HG03159 (cell line): ENCODE measurements around the gene KEAP1.
"Not testable (repeated sequence)": the region's sequence is repeated elsewhere in the genome, so short reads cannot be mapped to it uniquely, and the experiment has no call there.

ENCODE experiments used
- ATAC-seq: cut with Tn5 transposase; IDR thresholded peaks from one replicate; pipeline ENCODE4 v1.9.1; 2021; ENCODE audit warnings: mild to moderate bottlenecking, moderate library complexity; ENCODE audit not compliant: unreplicated experiment

Gene KEAP1

DNA sequence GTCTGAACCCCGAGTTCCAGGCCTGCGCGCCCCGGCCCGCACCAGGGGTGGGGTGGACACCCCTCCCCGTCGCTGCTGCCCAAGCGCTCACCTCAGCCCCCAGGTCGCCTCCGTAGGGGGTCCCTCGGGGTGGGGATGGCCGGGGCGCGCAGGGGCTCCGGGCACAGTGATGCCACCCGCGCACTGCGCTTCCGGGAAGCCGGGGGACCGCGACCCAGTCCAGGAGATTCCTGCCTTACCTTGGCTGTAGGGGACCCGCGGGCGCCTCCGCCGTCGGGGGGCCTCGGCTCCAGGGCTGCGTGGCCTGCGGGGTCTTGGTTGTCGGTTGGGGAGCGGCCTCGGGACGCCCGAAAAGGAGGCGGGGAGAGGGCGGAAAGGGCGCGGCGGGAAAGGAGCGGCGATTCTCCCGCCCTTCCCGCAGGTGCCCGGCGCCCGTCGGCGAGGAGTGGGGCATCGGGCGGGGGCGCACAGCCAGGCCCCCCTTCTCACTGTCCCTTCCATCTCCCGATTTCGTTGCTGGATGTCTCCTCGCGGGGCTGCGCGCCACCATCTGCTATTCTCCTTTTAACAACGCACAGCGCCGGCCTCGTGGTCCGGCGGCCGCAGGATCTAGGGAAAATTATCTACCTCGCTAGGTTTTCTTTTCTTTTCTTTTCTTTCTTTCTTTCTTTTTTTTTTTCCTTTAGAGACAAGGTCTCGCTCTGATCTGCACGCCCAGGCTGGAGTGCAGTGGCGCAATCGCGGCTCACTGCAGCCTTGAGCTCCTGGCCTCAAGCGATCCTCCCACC lies at the start of gene KEAP1:
Gene KEAP1, minus strand, starts transcription at position 355 of the 788 bp plus-strand sequence. CDS start 3,323 bp downstream, outside the sequence.
- no peak for ATAC-seq

DNA sequence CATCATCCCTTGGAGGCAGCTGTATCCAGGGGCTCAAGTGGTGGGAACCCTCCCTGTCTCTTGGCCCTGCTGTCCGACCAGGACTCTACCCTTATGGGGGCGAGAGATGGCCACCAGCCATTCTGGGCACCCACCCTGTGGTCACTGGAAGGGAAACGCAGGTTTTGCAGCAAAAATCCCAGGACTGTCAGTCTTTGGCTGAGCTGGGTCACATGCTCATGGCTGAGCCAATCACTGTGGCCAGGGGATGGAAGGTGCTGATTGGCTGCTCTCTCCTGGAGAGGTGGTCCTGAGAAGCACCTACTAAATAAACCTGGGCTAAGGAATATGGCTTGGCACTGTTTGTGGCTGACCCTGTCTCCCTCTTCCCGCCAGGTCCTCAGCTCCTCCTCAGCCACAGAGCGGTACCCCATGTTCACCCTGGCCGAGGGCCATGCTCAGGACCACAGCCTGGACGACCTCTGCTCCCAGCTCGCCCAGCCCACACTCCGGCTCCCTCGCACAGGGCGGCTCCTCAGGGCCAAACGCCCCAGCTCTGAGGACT lies 49.4 kb upstream of the KEAP1 start:
- no peak for ATAC-seq

DNA sequence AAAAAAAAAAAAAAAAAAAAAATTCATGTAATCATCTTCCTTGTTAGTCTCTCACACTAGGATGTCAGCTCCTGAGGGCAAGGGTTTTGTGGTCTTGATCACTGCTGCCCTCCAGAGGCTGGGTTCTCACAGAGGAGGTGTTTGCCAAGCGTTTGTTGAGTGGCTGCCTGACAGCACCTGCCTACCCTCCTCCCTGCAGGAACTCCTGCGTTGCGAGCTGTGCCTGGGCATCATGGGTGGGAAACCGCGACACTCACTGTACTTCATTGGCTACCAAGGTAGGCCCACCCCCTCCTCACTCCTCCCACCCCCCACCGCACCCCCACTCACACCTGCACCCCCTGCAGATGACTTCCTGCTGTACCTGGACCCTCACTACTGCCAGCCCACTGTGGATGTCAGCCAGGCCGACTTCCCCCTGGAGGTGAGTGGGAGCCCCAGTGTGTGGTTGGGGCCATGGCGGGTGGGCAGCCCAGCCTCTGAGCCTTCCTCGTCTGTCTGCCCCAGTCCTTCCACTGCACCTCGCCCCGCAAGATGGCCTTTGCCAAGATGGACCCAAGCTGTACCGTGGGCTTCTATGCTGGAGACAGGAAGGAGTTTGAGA lies 48.6 kb upstream of the KEAP1 start:
- no peak for ATAC-seq

DNA sequence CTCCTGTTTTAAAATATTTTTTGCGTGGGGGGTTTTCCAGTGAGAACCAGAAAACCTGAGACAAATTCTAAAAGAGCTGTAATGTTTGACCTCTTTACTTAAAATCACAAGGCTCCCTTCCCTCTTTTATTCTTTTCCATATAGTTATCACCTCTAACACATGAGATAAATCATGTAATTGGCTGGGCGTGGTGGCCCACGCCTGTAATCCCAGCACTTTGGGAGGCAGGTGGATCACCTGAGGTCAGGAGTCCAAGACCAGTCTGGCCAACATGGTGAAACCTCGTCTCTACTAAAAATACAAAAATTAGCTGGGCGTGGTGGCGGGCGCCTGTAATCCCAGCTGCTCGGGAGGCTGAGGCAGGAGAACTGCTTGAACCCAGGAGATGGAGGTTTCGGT lies 47.9 kb upstream of the KEAP1 start:
- not testable (repeated sequence) for ATAC-seq

DNA sequence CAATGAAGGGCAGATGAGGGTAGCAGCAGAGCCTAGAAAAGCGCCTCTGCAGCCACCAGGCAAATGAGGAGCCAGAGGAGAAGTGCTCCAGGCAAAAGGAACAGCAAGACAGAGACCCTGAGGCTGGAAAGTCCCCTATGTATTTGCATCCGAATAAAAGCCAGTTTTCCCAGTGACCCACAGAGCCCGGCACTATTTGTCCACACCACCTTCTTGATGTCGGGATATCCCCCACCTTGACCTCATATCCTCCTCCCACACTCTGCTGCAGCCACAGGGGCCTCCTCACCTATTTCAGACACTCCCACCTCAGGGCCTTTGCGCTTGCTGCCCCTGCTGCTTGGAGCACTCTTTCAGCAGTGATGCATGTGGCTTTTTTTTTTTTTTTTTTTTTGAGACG lies 47.2 kb upstream of the KEAP1 start:
- no peak for ATAC-seq

DNA sequence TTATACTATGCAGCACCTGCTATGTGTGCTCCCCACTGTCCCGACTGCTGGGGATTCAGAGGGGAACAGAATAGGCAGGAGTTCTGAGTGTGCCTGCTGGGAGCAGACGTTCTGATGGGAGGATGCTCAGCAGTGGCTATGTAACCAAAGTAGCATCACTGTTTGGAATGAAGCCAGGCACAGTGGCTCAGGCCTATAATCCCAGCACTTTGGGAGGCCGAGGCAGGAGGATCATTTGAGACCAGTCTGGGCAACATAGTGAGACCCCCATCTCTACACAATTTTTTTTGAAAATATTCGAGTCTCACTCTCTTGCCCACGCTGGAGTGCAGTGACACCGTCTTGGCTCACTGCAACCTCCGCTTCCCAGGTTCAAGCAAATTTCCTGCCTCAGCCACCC lies 46.6 kb upstream of the KEAP1 start:
- ATAC-seq, result no peak

DNA sequence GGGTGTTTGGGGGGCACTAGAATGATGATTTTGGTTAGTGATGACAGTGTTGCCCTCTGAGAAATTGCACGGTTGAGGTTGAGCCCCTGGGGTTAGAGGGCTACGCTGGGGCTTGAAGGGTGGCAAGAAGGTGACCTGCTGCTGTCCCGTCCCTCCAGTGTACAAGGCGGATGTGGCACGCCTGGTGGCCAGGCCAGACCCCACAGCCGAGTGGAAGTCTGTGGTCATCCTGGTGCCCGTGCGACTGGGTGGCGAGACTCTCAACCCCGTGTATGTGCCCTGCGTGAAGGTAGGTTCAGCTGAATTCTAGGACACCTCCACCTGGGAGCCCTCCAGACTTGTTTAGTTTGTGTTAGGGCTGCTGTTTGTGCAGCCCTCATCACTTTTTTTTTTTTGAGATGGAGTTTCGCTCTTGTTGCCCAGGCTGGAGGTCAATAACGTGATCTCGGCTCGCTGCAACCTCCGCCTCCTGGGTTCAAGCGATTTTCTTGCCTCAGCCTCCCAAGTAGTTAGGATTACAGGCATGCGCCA lies 45.7 kb upstream of the KEAP1 start:
- no peak for ATAC-seq

DNA sequence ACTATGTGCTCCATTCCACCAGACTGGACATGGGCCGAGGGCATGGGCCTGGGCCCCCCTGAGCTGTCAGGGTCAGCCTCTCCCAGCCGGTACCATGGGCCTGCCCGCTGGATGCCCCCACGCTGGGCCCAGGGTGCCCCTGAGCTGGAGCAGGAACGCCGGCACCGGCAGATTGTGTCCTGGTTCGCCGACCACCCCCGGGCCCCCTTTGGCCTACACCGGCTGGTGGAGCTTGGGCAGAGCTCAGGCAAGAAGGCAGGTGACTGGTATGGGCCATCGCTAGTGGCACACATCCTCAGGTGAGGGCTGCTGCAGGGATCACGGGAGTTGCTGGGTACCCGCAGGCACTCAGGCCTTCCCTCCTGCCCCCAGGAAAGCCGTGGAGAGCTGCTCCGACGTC lies 43.7 kb upstream of the KEAP1 start:
- ATAC-seq, result no peak

DNA sequence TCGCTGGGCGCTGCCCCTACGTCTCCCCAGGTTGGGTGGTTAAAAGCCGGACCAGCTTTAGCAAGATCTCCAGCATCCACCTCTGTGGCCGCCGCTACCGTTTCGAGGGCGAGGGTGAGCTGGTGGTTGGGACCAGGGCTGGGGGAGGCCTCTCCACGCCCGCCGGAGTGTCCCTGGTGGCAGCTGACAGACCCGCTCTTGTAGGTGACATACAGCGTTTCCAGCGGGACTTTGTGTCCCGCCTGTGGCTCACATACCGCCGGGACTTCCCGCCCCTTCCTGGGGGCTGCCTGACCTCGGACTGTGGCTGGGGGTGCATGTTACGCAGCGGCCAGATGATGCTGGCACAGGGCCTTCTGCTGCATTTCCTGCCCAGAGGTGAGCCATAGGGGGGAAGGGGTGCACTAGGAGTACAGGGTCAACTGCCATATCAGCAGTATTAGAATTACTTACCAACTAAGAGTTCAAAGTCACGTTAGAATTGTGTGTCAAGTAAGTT lies 41.6 kb upstream of the KEAP1 start:
- no peak for ATAC-seq

DNA sequence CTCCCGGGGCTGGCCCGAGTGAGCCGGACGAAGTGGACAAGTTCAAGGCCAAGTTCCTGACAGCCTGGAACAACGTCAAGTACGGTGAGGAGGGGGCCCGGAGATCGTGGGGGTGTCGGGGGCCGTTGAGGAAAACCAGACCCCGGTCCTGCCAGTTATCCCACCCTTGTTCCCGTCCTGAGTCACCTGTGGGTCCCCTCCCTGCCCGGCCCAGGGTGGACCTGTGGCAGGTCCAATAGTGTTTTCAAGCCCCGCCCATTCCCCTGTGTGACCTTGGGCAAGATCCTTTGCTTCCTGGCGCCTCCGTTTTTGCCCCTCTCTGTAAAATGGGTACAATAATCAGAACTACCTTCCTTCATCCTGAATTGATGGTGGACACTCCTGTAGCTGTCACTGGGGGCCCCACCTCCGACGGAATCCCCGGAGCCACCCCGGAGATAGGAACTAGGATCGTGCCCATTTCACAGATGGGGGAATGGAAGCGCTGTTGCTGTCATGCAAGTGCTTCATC lies 41.1 kb upstream of the KEAP1 start:
- ATAC-seq, result no peak

DNA sequence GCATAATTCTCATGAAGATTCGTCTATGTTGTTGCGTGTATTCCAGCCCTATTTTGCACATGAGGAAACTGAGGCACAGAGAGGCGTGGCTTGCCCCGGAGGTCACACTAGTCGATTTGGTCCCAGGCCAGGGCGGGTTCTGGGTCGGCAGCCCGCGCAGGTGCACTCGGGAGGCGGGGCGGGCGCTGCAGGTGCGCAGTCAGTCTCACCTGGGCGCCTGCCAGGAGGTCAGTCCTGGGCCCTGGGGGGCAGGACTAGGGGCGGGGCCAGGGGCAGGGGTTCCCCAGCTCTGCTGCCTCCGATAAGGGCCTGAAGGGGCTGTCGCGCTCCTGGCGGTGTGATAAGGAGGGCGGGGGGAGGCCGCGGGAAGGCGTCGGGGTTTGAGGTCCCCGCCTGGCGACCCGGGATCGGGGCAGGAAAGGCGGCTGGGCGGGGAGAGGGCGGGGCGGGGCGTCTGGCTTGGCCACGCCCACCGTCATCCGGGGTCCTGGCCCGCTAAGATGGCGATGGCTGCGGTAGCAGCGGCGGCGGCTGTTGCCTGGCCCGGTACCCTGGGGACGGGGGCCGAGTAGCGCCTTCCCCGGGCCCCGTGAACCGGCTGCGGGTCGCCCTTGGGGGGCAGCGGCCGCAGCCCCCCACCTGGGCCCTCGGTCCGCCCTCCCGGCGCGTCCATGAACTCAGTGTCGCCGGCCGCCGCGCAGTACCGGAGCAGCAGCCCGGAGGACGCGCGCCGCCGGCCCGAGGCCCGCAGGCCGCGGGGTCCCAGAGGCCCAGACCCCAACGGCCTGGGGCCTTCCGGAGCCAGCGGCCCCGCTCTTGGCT lies 40.5 kb upstream of the KEAP1 start, which contains the start of gene ATG4D:
Gene ATG4D, plus strand, starts transcription at position 485 of the 822 bp plus-strand sequence. Its CDS starts 187 bp downstream, at position 672.
- peak; percentile 65 for ATAC-seq

DNA sequence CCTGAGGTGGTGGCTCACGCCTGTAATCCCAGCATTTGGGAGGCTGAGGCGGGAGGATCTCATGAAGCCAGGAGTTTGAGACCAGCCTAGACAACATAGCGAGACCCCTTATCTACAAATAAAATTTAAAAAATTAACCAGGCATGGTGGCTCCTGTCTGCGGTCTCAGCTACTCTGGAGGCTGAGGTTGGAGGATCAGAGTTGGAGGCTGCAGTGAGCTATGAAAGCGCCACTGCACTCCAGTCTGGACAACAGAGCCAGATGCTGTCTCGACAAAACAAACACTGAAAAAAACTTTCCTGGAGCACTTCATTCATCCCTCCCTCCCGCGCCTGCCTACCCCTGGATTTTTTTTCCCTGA lies 39.9 kb upstream of the KEAP1 start:
- ATAC-seq, result no peak

DNA sequence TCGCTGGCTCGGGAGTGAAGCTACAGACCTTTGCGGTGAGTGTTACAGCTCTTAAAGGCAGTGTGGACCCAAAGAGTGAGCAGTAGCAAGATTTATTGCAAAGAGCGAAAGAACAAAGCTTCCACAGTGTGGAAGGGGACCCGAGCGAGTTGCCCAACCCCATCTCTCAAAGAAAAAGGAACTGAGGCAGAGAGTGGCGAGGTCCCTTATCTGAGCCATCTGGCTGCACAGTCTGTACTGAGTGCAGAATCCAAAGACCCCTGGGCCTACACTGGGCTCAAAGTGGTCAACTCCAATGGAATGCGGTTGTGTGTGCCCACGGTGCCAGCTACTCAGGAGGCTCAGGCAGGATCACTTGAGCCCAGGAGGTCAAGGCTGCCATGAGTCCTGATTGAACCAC lies 35.9 kb upstream of the KEAP1 start:
- not testable (repeated sequence) for ATAC-seq

DNA sequence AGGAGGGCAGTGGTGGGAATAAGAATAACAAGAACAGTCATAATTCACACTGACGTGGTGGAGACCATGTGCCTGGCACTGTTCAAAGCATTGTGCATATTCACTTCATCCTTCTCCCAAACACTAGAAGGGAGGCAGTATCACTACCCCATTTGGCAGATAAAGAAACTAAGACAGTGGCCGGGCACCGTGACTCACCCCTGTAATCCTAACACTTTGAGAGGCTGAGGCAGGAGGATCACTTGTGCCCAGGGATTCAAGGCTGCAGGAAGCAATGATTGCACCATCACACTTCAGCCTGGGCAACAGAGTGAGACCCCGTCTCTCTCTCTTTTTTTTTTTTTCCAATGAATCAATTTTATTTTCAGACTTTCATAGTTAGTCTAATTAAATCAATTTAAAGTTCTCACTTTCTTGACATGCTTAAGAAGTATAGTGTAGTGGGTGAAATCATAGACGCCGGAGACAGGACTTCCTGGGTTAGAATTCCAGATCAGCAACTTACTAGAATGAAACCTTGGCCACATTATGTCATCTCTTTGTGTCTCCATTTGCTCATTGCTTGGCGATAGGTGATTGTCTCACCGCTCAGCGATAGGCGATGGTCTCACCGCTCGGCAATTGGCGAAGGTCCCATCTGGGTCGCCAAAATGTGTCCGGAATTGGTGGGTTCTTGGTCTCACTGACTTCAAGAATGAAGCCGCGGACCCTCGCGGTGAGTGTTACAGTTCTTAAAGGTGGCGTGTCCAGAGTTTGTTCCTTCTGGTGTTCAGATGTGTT lies 35.2 kb upstream of the KEAP1 start:
- ATAC-seq, result no peak

DNA sequence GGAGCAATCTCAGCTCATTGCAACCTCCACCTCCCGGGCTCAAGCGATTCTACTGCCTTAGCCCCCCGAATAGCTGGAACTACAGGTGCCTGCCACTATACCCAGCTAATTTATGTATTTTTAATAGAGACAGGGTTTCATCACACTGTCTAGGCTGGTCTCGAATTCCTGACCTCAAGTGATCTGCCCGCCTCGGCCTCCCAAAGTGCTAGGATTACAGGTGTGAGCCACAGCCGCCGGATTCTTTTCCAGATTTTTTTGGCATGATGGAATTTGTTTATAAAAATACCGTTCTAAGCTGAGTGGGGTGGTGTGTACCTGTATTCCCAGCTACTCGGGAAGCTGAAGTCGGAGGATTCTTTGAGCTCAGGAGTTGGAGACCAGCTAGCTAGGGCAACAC lies 34.5 kb upstream of the KEAP1 start:
- no peak for ATAC-seq

DNA sequence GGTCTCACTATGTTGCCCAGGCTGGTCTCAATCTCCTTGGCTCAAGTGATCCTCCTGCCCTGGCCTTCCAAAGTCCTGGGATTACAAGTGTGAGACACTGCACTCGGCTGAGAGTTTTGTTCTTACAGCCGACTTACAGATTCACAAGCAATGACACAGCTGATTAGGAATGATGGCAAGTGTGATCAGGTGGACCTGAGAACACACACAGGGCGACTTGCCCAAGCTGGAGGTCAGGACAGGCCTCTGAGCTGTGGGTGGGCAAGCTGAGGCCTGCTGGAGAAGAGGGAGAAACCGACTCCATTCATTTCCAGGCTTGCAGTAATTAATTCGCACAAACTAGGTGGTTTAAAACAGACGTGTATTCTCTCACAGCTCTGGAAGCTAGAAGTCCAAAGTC lies 32.5 kb upstream of the KEAP1 start:
- no peak for ATAC-seq

DNA sequence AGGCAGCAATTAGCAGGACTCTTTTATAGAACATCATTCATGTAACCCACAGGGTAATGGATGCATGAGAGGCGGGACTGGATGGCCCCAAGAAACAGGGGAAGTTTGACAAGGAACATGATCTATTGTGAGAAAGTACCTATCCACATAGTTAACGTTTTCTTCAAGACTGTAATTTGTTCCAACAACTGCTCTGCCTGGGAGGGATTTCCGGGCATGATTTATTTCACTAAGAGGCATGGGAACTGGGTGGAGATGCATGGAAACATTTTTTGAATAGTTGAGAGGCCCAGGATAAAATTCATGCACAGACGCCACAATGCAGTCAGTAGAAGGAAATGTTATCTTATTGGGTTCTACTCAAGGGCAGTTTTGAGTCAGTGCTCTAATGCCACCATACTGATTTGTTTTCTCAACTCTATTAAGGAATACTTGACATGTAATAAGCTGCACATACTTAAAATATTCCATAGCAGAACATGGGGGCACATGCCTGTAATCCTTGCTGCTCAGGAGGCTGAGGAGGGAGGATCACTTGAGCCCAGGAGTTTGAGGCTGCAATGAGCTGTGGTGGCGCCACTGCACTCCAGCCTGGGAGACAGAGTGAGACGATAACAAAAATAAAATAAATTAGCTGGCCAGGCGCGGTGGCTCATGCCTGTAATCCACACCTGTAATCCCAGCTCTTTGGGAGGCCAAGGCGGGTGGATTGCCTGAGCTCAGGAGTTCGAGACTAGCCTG lies 30.7 kb upstream of the KEAP1 start:
- ATAC-seq, result no peak

DNA sequence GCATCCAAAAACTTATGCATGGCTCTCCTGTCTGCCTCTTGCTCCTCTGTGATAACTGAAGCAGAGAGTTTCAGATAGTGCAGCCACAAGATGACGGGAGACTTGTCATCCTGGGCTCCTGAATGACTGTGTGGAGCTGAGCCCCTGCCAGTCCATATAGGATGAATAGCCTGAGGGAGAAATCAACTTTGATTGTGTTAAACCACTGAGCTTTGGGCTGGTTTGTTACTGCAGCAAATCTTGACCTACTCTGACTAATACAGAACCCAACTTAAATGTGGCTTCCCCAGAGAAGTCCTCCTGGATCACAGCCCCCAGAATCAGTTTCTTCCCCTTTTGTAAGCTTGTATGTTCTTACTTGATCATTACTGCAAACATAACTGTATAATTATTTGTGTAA lies 29.3 kb upstream of the KEAP1 start:
- no peak for ATAC-seq

DNA sequence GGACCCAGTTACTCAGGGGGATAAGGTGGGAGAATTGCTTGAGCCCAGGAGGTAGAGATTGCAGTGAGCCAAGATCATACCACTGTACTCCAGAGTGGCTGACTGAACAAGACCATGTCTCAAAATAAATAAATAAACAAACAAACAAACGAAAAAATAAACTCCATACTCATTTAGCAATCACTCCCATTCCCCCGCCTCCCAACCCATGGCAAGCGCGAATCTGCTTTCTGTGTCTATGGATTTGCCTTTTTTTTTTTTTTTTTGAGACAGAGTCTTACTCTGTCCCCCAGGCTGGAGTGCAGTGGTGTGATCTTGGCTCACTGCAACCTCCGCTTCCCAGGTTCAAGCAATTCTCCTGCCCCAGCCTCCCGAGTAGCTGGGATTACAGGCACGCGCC lies 23.7 kb upstream of the KEAP1 start:
- ATAC-seq, result not testable (repeated sequence)
